PC-3 (cell line): Measurements from ENCODE around the gene PLCD1.

ENCODE experiments used
- CTCF ChIP-seq: fragments of 300-600 bp; sonication (generic); conservative IDR thresholded peaks from 2 replicates; pipeline ENCODE4 v1.5.1; 2017; ENCODE audit warnings: antibody characterized with exemption, low read depth, mild to moderate bottlenecking, low read length
- EZH2 ChIP-seq: fragments of 300-600 bp; sonication (generic); IDR thresholded peaks from one replicate; pipeline ENCODE4 v1.6.1; 2017; ENCODE audit warnings: antibody characterized with exemption, mild to moderate bottlenecking, low read length; ENCODE audit not compliant: unreplicated experiment

- TF ChIP-seq CTCF: no peak
- no peak for TF ChIP-seq EZH2
Measured at GRCh38 chr3:37961622-37962431, 67.6 kb downstream of the PLCD1 start.
